A549 (cell line): ENCODE measurements around the gene TAF7. TPM values are rescaled to one million over a fixed set of nuclear protein-coding genes. Genes with fewer than 3 reads are reported as not detected.

Experiments
- ATAC-seq, 2 experiments: fragments of 200-7000 bp in 1 of 2; fragments of >200 bp in 1 of 2; cut with Nextera tagmentation in 1 of 2; cut with Tn5 transposase in 1 of 2; 3 replicates each; pipeline versions ENCODE4 v1.8.0 to v1.9.1; 2018 to 2020; ENCODE audit warnings: mild to moderate bottlenecking in 1 of 2, moderate library complexity in 1 of 2
- CTCF ChIA-PET: fragments of 300-600 bp; sonication (Branson Sonifier 250); formaldehyde crosslinking; extraction: SDS; loops from one replicate; lab custom pipeline; 2021; ENCODE audit warnings: antibody characterized with exemption, inconsistent platforms; lab: Yijun Ruan, JAX
- POLR2A ChIA-PET: fragments of 350-600 bp; formaldehyde crosslinking; extraction: SDS; loops from one replicate; lab custom pipeline; 2021; ENCODE audit warnings: antibody characterized with exemption, inconsistent platforms; lab: Yijun Ruan, JAX
- DNase-seq, 2 experiments: peaks; one replicate each; pipeline versions ENCODE4 v3.0.0 to v3.0.0-alpha.2; 2011 to 2016; ENCODE audit warnings: low read depth in 1 of 2, low spot score in 1 of 2
- FAIRE-seq: peaks from 2 replicates; lab custom pipeline; 2011; peaks lifted over from hg19 to GRCh38; lab: Jason Lieb, UNC
- H3K27ac ChIP-seq, 2 experiments: fragments of >200 bp; sonication (Bioruptor Twin); formaldehyde crosslinking; 3 replicates each; pipeline ENCODE4 v1.5.1; 2016 to 2017
- H3K4me1 ChIP-seq: fragments of >200 bp; sonication (Bioruptor Twin); formaldehyde crosslinking; 3 replicates; pipeline ENCODE4 v1.6.1; 2016
- H3K4me2 ChIP-seq: fragments of >200 bp; sonication (Bioruptor Twin); formaldehyde crosslinking; 3 replicates; pipeline ENCODE4 v1.6.1; 2016
- H3K4me3 ChIP-seq: fragments of >200 bp; sonication (Bioruptor Twin); formaldehyde crosslinking; 3 replicates; pipeline ENCODE4 v1.5.1; 2016
- H3K9me3 ChIP-seq: fragments of >200 bp; sonication (Bioruptor Twin); formaldehyde crosslinking; 3 replicates; pipeline ENCODE4 v1.6.1; 2016
- ATOH8 ChIP-seq: fragments of 250-450 bp; sonication (Bioruptor Pico); IDR thresholded peaks from 2 replicates; pipeline ENCODE4 v1.5.0; 2020; ENCODE audit warnings: low read depth, mild to moderate bottlenecking, moderate library complexity
- EHMT2 ChIP-seq: fragments of 200-600 bp; sonication (generic); IDR thresholded peaks from 2 replicates; pipeline ENCODE4 v1.6.1; 2016; ENCODE audit warnings: antibody characterized with exemption, low read depth, mild to moderate bottlenecking, moderate library complexity
- ESRRA ChIP-seq: fragments of 150-350 bp; IDR thresholded peaks from 2 replicates; pipeline ENCODE4 v1.6.1; 2014; ENCODE audit warnings: mild to moderate bottlenecking, low read length, borderline replicate concordance
- FOSL2 ChIP-seq, 2 experiments: fragments of 450-650 bp in 1 of 2; fragments of >200 bp in 1 of 2; sonication (Bioruptor Twin) in 1 of 2; formaldehyde crosslinking; IDR thresholded peaks; 2 replicates each; pipeline versions ENCODE4 v1.5.0 to v1.6.1; 2016 to 2020; ENCODE audit warnings: mild to moderate bottlenecking in 1 of 2, moderate library complexity in 1 of 2
- FOXS1 ChIP-seq: fragments of 250-450 bp; sonication (Bioruptor Pico); IDR thresholded peaks from 2 replicates; pipeline ENCODE4 v1.5.0; 2020; ENCODE audit warnings: mild to moderate bottlenecking, moderate library complexity
- HES2 ChIP-seq: fragments of >200 bp; sonication (Bioruptor Twin); formaldehyde crosslinking; IDR thresholded peaks from 2 replicates; pipeline ENCODE4 v1.6.1; 2016
- HEYL ChIP-seq: fragments of 250-450 bp; sonication (Bioruptor Pico); IDR thresholded peaks from 2 replicates; pipeline ENCODE4 v1.8.0; 2021; ENCODE audit warnings: mild to moderate bottlenecking, moderate library complexity
- HMGXB4 ChIP-seq: fragments of 250-450 bp; sonication (Bioruptor Pico); IDR thresholded peaks from 2 replicates; pipeline ENCODE4 v1.5.0; 2021; ENCODE audit warnings: mild to moderate bottlenecking, moderate library complexity, borderline replicate concordance
- HOXB5 ChIP-seq: fragments of 250-450 bp; sonication (Bioruptor Pico); IDR thresholded peaks from 2 replicates; pipeline ENCODE4 v1.5.0; 2020; ENCODE audit warnings: mild to moderate bottlenecking, moderate library complexity
- KDM1A ChIP-seq: fragments of 200-600 bp; sonication (generic); IDR thresholded peaks from 2 replicates; pipeline ENCODE4 v1.6.1; 2016; ENCODE audit warnings: low read depth, mild to moderate bottlenecking
- MAX ChIP-seq: IDR thresholded peaks from 2 replicates; pipeline ENCODE4 v1.6.1; 2012
- NR3C1 ChIP-seq: fragments of >200 bp; sonication (Bioruptor Twin); formaldehyde crosslinking; IDR thresholded peaks from 3 replicates; pipeline ENCODE4 v1.6.1; 2017
- RAD21 ChIP-seq, 2 experiments: fragments of >200 bp in 1 of 2; sonication (Bioruptor Twin) in 1 of 2; formaldehyde crosslinking in 1 of 2; IDR thresholded peaks in 1 of 2; conservative IDR thresholded peaks in 1 of 2; 2 replicates in 1 of 2; 3 replicates in 1 of 2; pipeline ENCODE4 v1.6.1; 2012 to 2018; ENCODE audit warnings: inconsistent platforms in 1 of 2
- RARB ChIP-seq: fragments of 250-450 bp; sonication (Bioruptor Pico); IDR thresholded peaks from 2 replicates; pipeline ENCODE4 v1.8.0; 2021; ENCODE audit warnings: mild to moderate bottlenecking, moderate library complexity
- RFX5 ChIP-seq: fragments of 450-650 bp; IDR thresholded peaks from 2 replicates; pipeline ENCODE4 v1.7.1; 2014; ENCODE audit warnings: antibody characterized with exemption, mild to moderate bottlenecking, moderate library complexity
- SMC3 ChIP-seq: fragments of >200 bp; sonication (Bioruptor Twin); formaldehyde crosslinking; IDR thresholded peaks from 3 replicates; pipeline ENCODE4 v1.6.1; 2018; ENCODE audit warnings: inconsistent platforms
- TFCP2L1 ChIP-seq: fragments of 250-450 bp; sonication (Bioruptor Pico); IDR thresholded peaks from 2 replicates; pipeline ENCODE4 v1.5.0; 2021; ENCODE audit warnings: mild to moderate bottlenecking
- WGBS: methylation state at CpG from one replicate; pipeline ENCODE4 v1.1.6; 2017; ENCODE audit errors: missing lambda C conversion rate; 5-methylcytosine and 5-hydroxymethylcytosine counted together
- polyA plus RNA-seq, 4 experiments: library from polyadenylated mRNA; depleted of rRNA in 3 of 4; stranded (reverse); fragments of >200 nt; fragmentation: RNase III in 1 of 4; extraction: RNeasy Plus Mini Kit Qiagen cat#74134 plus additional on column Dnase treatment in 1 of 4; gene quantifications; 2 replicates in 3 of 4; 3 replicates in 1 of 4; pipeline ENCODE4 v1.2.3, GENCODE V29; 2011 to 2017
- TF ChIP-seq, protein P1 (sequence below): fragments of >200 bp; sonication (Bioruptor Twin); formaldehyde crosslinking; IDR thresholded peaks from 3 replicates; pipeline ENCODE4 v1.5.1; 2016
- TF ChIP-seq, protein P2 (sequence below): fragments of 200-600 bp; sonication (generic); IDR thresholded peaks from 2 replicates; pipeline ENCODE4 v1.6.1; 2016; ENCODE audit warnings: antibody characterized with exemption, mild to moderate bottlenecking, moderate library complexity
- TF ChIP-seq, protein P3 (sequence below): IDR thresholded peaks from 2 replicates; pipeline ENCODE4 v1.6.1; 2012

The TAF7 gene
- polyA plus RNA-seq, 2 of the 4 experiments (the other 2 are of a cell fraction), result 67.3 to 90.6 TPM

DNA sequence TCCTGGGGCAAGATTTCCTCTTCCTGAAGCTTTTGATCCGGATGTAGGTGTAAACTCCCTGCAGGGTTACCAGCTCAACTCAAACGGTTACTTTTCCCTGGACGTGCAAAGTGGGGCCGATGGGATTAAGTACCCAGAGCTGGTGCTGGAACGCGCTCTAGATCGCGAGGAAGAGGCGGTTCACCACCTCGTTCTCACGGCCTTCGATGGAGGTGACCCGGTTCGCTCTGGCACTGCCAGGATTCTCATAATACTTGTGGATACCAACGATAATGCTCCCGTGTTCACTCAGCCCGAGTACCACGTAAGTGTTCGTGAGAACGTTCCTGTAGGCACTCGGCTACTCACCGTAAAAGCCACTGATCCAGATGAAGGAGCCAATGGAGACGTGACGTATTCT, 35.1 kb upstream of the TAF7 start:
- H3K9me3 ChIP-seq, result peaks cover 58% of the 10 kb centered on the region
- FAIRE-seq, result no peak
- no peak overlapping the region for H3K27ac ChIP-seq
- no peak overlapping the region for H3K4me2 ChIP-seq
- H3K4me3 ChIP-seq, result no peak overlapping the region
- TF ChIP-seq NR3C1 (no peak), MAX (no peak), FOSL2 (IDR thresholded peaks at IDR 0.05) (no peak), FOSL2 (CRISPR knock-in tag; IDR thresholded peaks at IDR 0.05) (no peak), ATOH8 (CRISPR knock-in tag) (no peak), SMC3 (no peak), RAD21 (conservative IDR thresholded peaks at IDR 0.05 in 1 of 2, IDR thresholded peaks at IDR 0.05 in 1 of 2) (no peak), HMGXB4 (CRISPR knock-in tag) (no peak), RARB (CRISPR knock-in tag) (no peak), HES2 (no peak), TFCP2L1 (CRISPR knock-in tag) (no peak), ESRRA (no peak), HEYL (CRISPR knock-in tag) (no peak), RFX5 (no peak), FOXS1 (CRISPR knock-in tag) (no peak), KDM1A (no peak), HOXB5 (CRISPR knock-in tag) (no peak), EHMT2 (no peak)
- TF ChIP-seq, protein P1, sequence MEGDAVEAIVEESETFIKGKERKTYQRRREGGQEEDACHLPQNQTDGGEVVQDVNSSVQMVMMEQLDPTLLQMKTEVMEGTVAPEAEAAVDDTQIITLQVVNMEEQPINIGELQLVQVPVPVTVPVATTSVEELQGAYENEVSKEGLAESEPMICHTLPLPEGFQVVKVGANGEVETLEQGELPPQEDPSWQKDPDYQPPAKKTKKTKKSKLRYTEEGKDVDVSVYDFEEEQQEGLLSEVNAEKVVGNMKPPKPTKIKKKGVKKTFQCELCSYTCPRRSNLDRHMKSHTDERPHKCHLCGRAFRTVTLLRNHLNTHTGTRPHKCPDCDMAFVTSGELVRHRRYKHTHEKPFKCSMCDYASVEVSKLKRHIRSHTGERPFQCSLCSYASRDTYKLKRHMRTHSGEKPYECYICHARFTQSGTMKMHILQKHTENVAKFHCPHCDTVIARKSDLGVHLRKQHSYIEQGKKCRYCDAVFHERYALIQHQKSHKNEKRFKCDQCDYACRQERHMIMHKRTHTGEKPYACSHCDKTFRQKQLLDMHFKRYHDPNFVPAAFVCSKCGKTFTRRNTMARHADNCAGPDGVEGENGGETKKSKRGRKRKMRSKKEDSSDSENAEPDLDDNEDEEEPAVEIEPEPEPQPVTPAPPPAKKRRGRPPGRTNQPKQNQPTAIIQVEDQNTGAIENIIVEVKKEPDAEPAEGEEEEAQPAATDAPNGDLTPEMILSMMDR, result no peak
- TF ChIP-seq, protein P2, sequence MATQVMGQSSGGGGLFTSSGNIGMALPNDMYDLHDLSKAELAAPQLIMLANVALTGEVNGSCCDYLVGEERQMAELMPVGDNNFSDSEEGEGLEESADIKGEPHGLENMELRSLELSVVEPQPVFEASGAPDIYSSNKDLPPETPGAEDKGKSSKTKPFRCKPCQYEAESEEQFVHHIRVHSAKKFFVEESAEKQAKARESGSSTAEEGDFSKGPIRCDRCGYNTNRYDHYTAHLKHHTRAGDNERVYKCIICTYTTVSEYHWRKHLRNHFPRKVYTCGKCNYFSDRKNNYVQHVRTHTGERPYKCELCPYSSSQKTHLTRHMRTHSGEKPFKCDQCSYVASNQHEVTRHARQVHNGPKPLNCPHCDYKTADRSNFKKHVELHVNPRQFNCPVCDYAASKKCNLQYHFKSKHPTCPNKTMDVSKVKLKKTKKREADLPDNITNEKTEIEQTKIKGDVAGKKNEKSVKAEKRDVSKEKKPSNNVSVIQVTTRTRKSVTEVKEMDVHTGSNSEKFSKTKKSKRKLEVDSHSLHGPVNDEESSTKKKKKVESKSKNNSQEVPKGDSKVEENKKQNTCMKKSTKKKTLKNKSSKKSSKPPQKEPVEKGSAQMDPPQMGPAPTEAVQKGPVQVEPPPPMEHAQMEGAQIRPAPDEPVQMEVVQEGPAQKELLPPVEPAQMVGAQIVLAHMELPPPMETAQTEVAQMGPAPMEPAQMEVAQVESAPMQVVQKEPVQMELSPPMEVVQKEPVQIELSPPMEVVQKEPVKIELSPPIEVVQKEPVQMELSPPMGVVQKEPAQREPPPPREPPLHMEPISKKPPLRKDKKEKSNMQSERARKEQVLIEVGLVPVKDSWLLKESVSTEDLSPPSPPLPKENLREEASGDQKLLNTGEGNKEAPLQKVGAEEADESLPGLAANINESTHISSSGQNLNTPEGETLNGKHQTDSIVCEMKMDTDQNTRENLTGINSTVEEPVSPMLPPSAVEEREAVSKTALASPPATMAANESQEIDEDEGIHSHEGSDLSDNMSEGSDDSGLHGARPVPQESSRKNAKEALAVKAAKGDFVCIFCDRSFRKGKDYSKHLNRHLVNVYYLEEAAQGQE, result no peak
- TF ChIP-seq, protein P3, sequence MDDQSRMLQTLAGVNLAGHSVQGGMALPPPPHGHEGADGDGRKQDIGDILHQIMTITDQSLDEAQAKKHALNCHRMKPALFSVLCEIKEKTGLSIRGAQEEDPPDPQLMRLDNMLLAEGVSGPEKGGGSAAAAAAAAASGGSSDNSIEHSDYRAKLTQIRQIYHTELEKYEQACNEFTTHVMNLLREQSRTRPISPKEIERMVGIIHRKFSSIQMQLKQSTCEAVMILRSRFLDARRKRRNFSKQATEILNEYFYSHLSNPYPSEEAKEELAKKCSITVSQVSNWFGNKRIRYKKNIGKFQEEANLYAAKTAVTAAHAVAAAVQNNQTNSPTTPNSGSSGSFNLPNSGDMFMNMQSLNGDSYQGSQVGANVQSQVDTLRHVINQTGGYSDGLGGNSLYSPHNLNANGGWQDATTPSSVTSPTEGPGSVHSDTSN, result no peak
- no peak for ATAC-seq
- no peak for DNase-seq
- H3K4me1 ChIP-seq, result no peaks in the 10 kb centered on the region
- CTCF ChIA-PET, result interaction anchor here (1.3 to 3.0 kb wide), 4 partner anchors 9 to 212 kb away, joined by 3 to 13 read pairs (median 4); partner anchors contain the start of gene PCDHGA5
- 74% methylated on average over 24 of the region's 24 CpGs for WGBS
- POLR2A ChIA-PET, result no interaction called here
